ENCODE measurements around the gene C15orf39. TPM values are rescaled to one million over a fixed set of nuclear protein-coding genes. Genes with fewer than 3 reads are reported as not detected.

C15orf39 gene
- total and polyA plus RNA-seq, 2 of the 13 experiments (the other 11 are each of a cell fraction or from before 2014, with no cell fraction given), result 6.2 to 13.5 TPM

DNA sequence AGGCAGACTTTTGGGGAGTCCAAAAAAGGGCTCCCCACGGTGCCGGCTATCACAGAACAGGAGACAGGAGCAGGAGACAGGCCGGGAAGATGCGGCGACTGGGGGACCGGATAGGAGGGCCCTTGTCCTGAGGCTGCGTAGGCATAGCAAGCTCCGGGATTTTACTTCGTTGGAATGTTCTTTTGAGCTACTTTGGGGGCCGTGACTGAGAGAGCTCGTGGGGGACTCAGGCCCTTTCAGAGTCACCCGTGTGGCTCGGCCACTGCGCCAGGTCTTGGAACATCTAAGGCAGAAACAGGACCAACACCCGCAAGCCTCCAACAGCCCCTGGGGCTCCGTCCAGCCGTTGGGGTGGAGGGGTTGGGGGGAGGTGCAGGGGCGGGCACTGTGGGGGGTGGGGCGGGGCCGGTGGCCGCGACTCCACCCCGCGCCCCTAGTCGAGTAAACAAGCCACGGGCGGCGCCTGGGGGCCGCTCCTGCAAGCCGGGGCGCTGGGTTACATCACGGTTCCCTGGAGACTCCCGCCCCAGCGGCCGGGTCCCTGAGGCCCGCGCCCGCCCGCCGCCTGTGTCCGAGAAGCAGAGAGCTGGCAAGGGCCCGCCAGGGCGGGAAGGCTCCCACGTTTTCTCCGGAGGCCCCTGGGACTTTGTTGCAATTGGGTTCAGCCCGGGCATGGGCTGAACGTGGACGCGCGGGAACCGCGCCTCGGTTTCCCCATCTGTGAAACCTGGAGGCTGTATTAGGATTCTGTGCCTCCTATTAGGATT lies 23.3 kb upstream of the C15orf39 start (continued):
- TF ChIP-seq PAXIP1 (CRISPR knock-in tag; conservative IDR thresholded peaks at IDR 0.05) (peak; percentile 51), ZNF747 (CRISPR knock-in tag; IDR thresholded peaks at IDR 0.05; ENCODE audit: borderline replicate concordance) (peak; percentile 78; the same call in 1 of the 2 replicates), ZNF329 (CRISPR knock-in tag; IDR thresholded peaks at IDR 0.05; ENCODE audit: low read depth) (no peak), ZFP82 (CRISPR knock-in tag; IDR thresholded peaks at IDR 0.05; ENCODE audit: borderline replicate concordance) (no peak), ZNF563 (CRISPR knock-in tag; IDR thresholded peaks at IDR 0.05) (0 out of 2 replicates have a peak, but pooled peaks have one; percentile 39), MEIS2 (CRISPR knock-in tag; IDR thresholded peaks at IDR 0.05) (peak; percentile 14; the same call in 1 of the 2 replicates), ZNF710 (CRISPR knock-in tag; IDR thresholded peaks at IDR 0.05; ENCODE audit: borderline replicate concordance) (no peak), HBP1 (CRISPR knock-in tag; IDR thresholded peaks at IDR 0.05; ENCODE audit: low read depth) (0 out of 2 replicates have a peak, but pooled peaks have one; percentile 24), PAF1 (CRISPR knock-in tag; IDR thresholded peaks at IDR 0.05) (no peak), ZNF207 (IDR thresholded peaks at IDR 0.05; ENCODE audit: borderline replicate concordance) (no peak), ZNF556 (CRISPR knock-in tag; IDR thresholded peaks at IDR 0.05; ENCODE audit: borderline replicate concordance) (peak; percentile 55; the same call in 1 of the 2 replicates), GATA4 (IDR thresholded peaks at IDR 0.05; ENCODE audit: borderline replicate concordance, low read depth) (peak; percentile 14; the same call in 1 of the 2 replicates), KAT8 (CRISPR knock-in tag; IDR thresholded peaks at IDR 0.05) (peak; percentile 43; the same call in 1 of the 2 replicates)
- TF ChIP-seq, protein P1, sequence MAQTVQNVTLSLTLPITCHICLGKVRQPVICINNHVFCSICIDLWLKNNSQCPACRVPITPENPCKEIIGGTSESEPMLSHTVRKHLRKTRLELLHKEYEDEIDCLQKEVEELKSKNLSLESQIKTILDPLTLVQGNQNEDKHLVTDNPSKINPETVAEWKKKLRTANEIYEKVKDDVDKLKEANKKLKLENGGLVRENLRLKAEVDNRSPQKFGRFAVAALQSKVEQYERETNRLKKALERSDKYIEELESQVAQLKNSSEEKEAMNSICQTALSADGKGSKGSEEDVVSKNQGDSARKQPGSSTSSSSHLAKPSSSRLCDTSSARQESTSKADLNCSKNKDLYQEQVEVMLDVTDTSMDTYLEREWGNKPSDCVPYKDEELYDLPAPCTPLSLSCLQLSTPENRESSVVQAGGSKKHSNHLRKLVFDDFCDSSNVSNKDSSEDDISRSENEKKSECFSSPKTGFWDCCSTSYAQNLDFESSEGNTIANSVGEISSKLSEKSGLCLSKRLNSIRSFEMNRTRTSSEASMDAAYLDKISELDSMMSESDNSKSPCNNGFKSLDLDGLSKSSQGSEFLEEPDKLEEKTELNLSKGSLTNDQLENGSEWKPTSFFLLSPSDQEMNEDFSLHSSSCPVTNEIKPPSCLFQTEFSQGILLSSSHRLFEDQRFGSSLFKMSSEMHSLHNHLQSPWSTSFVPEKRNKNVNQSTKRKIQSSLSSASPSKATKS (CRISPR knock-in tag; IDR thresholded peaks at IDR 0.05), result peak; percentile 62; the same call in 1 of the 2 replicates
- TF ChIP-seq, protein P2, sequence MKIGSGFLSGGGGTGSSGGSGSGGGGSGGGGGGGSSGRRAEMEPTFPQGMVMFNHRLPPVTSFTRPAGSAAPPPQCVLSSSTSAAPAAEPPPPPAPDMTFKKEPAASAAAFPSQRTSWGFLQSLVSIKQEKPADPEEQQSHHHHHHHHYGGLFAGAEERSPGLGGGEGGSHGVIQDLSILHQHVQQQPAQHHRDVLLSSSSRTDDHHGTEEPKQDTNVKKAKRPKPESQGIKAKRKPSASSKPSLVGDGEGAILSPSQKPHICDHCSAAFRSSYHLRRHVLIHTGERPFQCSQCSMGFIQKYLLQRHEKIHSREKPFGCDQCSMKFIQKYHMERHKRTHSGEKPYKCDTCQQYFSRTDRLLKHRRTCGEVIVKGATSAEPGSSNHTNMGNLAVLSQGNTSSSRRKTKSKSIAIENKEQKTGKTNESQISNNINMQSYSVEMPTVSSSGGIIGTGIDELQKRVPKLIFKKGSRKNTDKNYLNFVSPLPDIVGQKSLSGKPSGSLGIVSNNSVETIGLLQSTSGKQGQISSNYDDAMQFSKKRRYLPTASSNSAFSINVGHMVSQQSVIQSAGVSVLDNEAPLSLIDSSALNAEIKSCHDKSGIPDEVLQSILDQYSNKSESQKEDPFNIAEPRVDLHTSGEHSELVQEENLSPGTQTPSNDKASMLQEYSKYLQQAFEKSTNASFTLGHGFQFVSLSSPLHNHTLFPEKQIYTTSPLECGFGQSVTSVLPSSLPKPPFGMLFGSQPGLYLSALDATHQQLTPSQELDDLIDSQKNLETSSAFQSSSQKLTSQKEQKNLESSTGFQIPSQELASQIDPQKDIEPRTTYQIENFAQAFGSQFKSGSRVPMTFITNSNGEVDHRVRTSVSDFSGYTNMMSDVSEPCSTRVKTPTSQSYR (CRISPR knock-in tag; IDR thresholded peaks at IDR 0.05; ENCODE audit: borderline replicate concordance), result peak; percentile 76; the same call in 1 of the 2 replicates

Measured in HepG2 (cell line).